ENCODE results near the gene SYNE2. TPM values are rescaled to one million over a fixed set of nuclear protein-coding genes. Genes with fewer than 3 reads are reported as not detected.

The SYNE2 gene
- total RNA-seq, 1 experiment from 2014 or later, result 48.5 TPM

DNA sequence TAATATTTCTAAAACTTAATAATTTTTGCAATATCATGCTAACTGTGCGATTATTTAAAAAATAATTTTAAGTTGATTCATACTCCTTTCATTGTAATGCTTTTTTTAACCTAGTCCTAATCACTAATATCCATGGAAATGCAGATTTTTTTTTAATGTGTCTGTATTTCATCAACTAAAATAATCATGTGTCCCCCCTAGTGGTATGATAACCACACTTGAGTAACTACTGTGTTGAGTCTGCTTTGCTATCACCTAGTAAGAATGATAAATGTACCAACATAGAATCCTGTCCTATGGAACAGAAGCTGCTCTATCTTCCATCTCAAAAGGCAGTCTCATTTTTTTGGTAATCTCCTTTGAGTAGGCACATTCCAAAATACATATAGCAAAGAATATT, 19.1 kb upstream of the SYNE2 start:
- Histone ChIP-seq H3K36me3 (ENCODE audit: control insufficient read depth, insufficient read depth, low read length) (no peaks in the 10 kb centered on the region), H3K4me1 (no peaks in the 10 kb centered on the region), H3K27me3 (replicated peaks; ENCODE audit: control insufficient read depth, insufficient read depth, low read length) (no peaks in the 10 kb centered on the region), H3K4me3 (ENCODE audit: low read depth, low read length) (no peak overlapping the region), H3K9me3 (no peaks in the 10 kb centered on the region)
- BruUV-seq (replicated peaks), result no TSS peak
- Mint-ChIP-seq H3K36me3 (ENCODE audit: insufficient read depth, unreplicated experiment) (no peaks in the 10 kb centered on the region), H3K27ac (ENCODE audit: unreplicated experiment) (no peak overlapping the region), H3K9me3 (ENCODE audit: unreplicated experiment) (no peaks in the 10 kb centered on the region), H3K27me3 (ENCODE audit: insufficient read depth, unreplicated experiment) (no peaks in the 10 kb centered on the region), H3K4me1 (ENCODE audit: low read depth, unreplicated experiment) (no peaks in the 10 kb centered on the region), H3K4me3 (ENCODE audit: unreplicated experiment) (no peak overlapping the region)
- TF ChIP-seq, protein P1, sequence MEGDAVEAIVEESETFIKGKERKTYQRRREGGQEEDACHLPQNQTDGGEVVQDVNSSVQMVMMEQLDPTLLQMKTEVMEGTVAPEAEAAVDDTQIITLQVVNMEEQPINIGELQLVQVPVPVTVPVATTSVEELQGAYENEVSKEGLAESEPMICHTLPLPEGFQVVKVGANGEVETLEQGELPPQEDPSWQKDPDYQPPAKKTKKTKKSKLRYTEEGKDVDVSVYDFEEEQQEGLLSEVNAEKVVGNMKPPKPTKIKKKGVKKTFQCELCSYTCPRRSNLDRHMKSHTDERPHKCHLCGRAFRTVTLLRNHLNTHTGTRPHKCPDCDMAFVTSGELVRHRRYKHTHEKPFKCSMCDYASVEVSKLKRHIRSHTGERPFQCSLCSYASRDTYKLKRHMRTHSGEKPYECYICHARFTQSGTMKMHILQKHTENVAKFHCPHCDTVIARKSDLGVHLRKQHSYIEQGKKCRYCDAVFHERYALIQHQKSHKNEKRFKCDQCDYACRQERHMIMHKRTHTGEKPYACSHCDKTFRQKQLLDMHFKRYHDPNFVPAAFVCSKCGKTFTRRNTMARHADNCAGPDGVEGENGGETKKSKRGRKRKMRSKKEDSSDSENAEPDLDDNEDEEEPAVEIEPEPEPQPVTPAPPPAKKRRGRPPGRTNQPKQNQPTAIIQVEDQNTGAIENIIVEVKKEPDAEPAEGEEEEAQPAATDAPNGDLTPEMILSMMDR (IDR thresholded peaks at IDR 0.05; ENCODE audit: insufficient read depth in 1 of 2, low read depth in 1 of 2, low read length in 1 of 2, severe bottlenecking in 1 of 2, unreplicated experiment in 1 of 2), result no peak
- ChIA-PET CTCF (no interaction called here), POLR2A (no interaction called here)
- intact Hi-C loops (cut with micrococcal nuclease; ENCODE audit: unreplicated experiment), result no loop called here
- DNase-seq, result no peak

GRCh38 chr14:63840981-63841380, 11.8 kb upstream of the SYNE2 start:
- Histone ChIP-seq H3K27me3 (replicated peaks; ENCODE audit: control insufficient read depth, insufficient read depth, low read length) (no peaks in the 10 kb centered on the region), H3K4me3 (ENCODE audit: low read depth, low read length) (no peak overlapping the region), H3K36me3 (ENCODE audit: control insufficient read depth, insufficient read depth, low read length) (no peaks in the 10 kb centered on the region), H3K9me3 (no peaks in the 10 kb centered on the region), H3K4me1 (no peaks in the 10 kb centered on the region)
- Mint-ChIP-seq H3K36me3 (ENCODE audit: insufficient read depth, unreplicated experiment) (no peaks in the 10 kb centered on the region), H3K27ac (ENCODE audit: unreplicated experiment) (no peak overlapping the region), H3K9me3 (ENCODE audit: unreplicated experiment) (peaks cover 10% of the 10 kb centered on the region), H3K27me3 (ENCODE audit: insufficient read depth, unreplicated experiment) (no peaks in the 10 kb centered on the region), H3K4me3 (ENCODE audit: unreplicated experiment) (no peak overlapping the region), H3K4me1 (ENCODE audit: low read depth, unreplicated experiment) (no peaks in the 10 kb centered on the region)
- intact Hi-C loops (cut with micrococcal nuclease; ENCODE audit: unreplicated experiment), result no loop called here
- DNase-seq, result peak in 1 of 2 experiments; percentile 16
- no TSS peak for BruUV-seq (replicated peaks)
- POLR2A ChIA-PET, result no interaction called here
- TF ChIP-seq, protein P1 (IDR thresholded peaks at IDR 0.05; ENCODE audit: insufficient read depth in 1 of 2, low read depth in 1 of 2, low read length in 1 of 2, severe bottlenecking in 1 of 2, unreplicated experiment in 1 of 2), result no peak
- CTCF ChIA-PET, result no interaction called here

DNA sequence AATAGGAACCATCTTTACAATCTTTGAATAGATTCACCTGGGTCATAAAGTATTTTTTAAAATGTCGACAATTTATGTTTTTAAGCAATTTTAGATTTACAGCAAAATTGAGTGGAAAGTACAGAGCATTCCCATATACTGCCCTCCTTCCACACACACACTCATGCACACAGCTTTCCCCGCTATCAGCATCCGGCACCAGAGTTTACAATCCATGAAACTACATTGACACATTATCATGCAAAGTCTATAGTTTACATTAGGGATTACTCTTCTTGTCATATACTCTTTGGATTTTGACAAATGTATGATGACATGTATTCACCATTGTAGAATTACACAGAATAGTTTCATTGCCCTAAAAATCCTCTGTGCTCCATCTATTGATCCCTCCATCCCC, 9.0 kb upstream of the SYNE2 start:
- POLR2A ChIA-PET, result no interaction called here

More for the DNA sequence above, 9.0 kb upstream of the SYNE2 start:
- no peaks in the 10 kb centered on the region for H3K4me1 Mint-ChIP-seq (ENCODE audit: low read depth, unreplicated experiment)
- Histone ChIP-seq H3K36me3 (ENCODE audit: control insufficient read depth, insufficient read depth, low read length) (no peaks in the 10 kb centered on the region), H3K27me3 (replicated peaks; ENCODE audit: control insufficient read depth, insufficient read depth, low read length) (no peaks in the 10 kb centered on the region), H3K4me3 (ENCODE audit: low read depth, low read length) (no peak overlapping the region), H3K4me1 (no peaks in the 10 kb centered on the region), H3K9me3 (no peaks in the 10 kb centered on the region)
- no peak overlapping the region for H3K4me3 Mint-ChIP-seq (ENCODE audit: unreplicated experiment)
- no TSS peak for BruUV-seq (replicated peaks)
- H3K36me3 Mint-ChIP-seq (ENCODE audit: insufficient read depth, unreplicated experiment), result no peaks in the 10 kb centered on the region
- DNase-seq, result no peak
- no peak overlapping the region for H3K27ac Mint-ChIP-seq (ENCODE audit: unreplicated experiment)
- CTCF ChIA-PET, result no interaction called here
- intact Hi-C loops (cut with micrococcal nuclease; ENCODE audit: unreplicated experiment), result no loop called here
- no peaks in the 10 kb centered on the region for H3K27me3 Mint-ChIP-seq (ENCODE audit: insufficient read depth, unreplicated experiment)
- H3K9me3 Mint-ChIP-seq (ENCODE audit: unreplicated experiment), result peaks cover 10% of the 10 kb centered on the region
- TF ChIP-seq, protein P1 (IDR thresholded peaks at IDR 0.05; ENCODE audit: insufficient read depth in 1 of 2, low read depth in 1 of 2, low read length in 1 of 2, severe bottlenecking in 1 of 2, unreplicated experiment in 1 of 2), result no peak

All from Caco-2 (cell line).